Activated naive CD4-positive, alpha-beta T cell treated with anti-CD3 and anti-CD28 coated beads, Interleukin-2, amount 50 U/mL, for 72 hours (primary cell): Measurements from ENCODE around the gene TAS2R38. TPM values are rescaled to one million over a fixed set of nuclear protein-coding genes. Genes with fewer than 3 reads are reported as not detected.
"Not testable (repeated sequence)": the region's sequence is repeated elsewhere in the genome, so short reads cannot be mapped to it uniquely, and the experiment has no call there.

Experiments used
- ATAC-seq, 2 donors: fragments of 150-1000 bp; cut with Tn5 transposase; 2 replicates each; pipeline ENCODE4 v1.10.0; 2021; ENCODE audit warnings: mild to moderate bottlenecking in 2 of 2, moderate library complexity in 2 of 2
- DNase-seq, 2 donors: peaks; one replicate each; pipeline ENCODE4 v3.0.0; 2021 to 2022; ENCODE audit warnings: low spot score in 2 of 2
- H3K27ac Mint-ChIP-seq, 2 donors: one replicate each; pipeline ENCODE4 v1.8.0; 2022; ENCODE audit warnings: mild to moderate bottlenecking in 2 of 2, mixed read lengths in 2 of 2
- H3K36me3 Mint-ChIP-seq, 2 donors: one replicate each; pipeline ENCODE4 v1.8.0; 2022; ENCODE audit warnings: mixed read lengths in 2 of 2
- H3K9me3 Mint-ChIP-seq, 2 donors: one replicate each; pipeline ENCODE4 v1.8.0; 2022; ENCODE audit warnings: mixed read lengths in 2 of 2
- total RNA-seq, 2 donors: library from RNA; stranded (reverse); gene quantifications; one replicate each; pipeline ENCODE4 v1.2.3, GENCODE V29; 2022

TAS2R38 gene
- total RNA-seq, 2 donors from 2014 or later, result not detected

DNA sequence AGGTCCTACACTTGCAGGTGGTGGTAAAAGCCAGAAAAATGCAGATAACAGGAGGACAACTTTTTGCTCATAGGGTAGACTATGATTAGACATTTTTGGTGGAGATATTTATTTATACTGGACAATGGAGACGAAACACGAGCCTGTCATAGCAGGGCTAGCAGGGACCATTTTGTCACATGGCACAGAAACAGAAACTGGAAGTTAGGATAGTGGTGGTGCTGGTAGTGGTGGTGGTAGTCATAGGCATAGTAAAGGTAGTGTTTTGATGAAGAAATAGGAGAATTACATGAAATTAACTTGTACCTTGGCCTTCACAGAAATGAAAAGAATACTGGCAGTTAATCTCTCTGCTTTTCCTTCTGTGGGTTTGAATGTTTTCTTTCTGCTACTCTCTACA is 13.3 kb upstream of the TAS2R38 start:
- H3K36me3 Mint-ChIP-seq, result no peaks in the 10 kb centered on the region

DNA sequence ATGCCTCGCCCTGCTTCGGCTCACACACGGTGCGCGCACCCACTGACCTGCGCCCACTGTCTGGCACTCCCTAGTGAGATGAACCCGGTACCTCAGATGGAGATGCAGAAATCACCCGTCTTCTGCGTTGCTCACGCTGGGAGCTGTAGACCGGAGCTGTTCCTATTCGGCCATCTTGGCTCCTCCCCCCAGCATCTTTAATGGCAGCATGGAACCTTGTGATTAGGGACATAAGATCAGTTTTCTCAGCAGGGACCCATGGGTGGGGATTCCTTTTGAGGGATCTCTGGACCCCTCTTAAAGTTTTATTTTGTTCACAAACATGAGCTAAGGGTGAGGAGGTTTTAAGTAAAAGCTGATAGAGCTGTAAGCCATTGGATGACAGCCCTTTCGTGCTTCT is 12.4 kb upstream of the TAS2R38 start:
- not testable (repeated sequence) for H3K9me3 Mint-ChIP-seq, H3K36me3 Mint-ChIP-seq, DNase-seq, ATAC-seq, H3K27ac Mint-ChIP-seq

More for the DNA sequence above, 13.3 kb upstream of the TAS2R38 start:
- H3K27ac Mint-ChIP-seq, result no peak overlapping the region
- DNase-seq, result no peak
- ATAC-seq, result no peak
- no peaks in the 10 kb centered on the region for H3K9me3 Mint-ChIP-seq

DNA sequence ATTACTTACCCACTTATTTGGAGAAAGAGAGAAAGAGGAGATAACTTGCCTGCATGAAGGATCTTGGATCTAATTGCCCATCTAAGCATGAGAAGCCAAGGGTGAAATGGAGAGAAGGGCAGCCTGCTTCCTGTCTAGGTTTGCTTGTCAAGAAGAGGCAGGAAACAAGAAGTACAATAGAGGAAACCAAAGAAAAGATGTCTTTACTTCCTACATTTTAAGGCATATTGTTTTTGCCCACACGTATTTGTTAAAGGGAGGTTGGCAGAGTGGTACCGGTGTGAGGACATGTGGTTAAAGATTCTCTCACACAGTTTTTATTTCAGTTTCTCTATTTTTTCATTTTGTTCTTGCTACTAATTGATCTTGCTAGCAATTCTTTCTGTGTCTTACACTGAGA is 6.0 kb upstream of the TAS2R38 start:
- DNase-seq (no peak), ATAC-seq (no peak)
- Mint-ChIP-seq H3K36me3 (no peaks in the 10 kb centered on the region), H3K27ac (no peak overlapping the region), H3K9me3 (peaks cover 0 to 4% of the 10 kb centered on the region in 2 donors)

DNA sequence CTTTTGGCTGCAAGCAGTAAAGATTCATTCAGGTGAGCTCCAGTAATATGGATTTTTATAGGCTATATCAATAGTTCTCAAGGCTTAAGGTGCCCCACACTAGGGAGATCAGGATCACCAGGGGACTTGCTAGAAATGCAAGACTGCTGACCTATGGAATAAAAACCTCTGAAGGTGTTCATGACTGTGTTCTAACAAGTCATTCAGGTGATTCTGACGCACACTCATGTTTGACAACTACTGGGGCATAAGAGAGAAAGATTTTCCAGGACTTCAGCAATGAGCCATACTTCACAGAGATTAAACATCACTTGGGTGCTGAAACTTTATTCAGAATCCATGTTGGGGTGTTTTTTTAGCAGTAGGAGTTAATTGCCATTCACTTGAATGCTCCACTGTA is 4.8 kb upstream of the TAS2R38 start:
- H3K9me3 Mint-ChIP-seq, result peaks cover 0 to 4% of the 10 kb centered on the region in 2 donors
- no peaks in the 10 kb centered on the region for H3K36me3 Mint-ChIP-seq
- no peak for DNase-seq
- no peak overlapping the region for H3K27ac Mint-ChIP-seq
- ATAC-seq, result no peak

DNA sequence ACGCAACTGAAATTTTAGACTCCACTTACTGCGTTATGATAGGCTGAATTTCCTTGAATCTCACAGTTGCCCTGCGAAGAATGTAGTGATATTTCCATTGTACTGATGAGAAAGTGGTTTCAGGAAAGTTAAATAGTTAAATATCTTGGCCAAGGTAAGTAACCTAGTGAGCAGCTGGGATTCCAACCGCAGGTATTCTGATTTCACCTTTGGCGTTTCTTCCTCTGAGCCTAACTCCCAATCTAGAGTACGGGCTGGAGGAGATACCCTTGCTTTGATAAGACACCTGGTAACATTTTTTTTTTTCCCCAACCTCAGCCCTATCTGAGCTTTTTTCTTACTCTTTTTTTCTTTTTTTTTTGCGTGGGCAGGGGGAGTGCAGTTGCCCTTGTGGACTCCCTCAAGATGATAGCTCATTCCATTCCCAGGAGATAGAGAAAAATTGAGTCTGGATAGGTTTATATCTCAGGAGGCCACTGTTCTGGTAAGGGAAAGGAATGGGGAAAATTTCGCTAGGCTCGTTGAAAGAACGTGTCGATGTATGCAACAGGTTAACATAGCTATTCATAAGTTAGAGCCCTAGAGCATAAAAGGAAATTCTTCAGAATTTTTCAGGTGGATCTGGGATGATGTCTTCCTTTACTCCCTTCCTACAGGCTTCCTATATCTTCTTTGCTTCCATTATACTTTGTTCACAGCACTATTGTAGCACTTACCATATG is 3.1 kb upstream of the TAS2R38 start:
- ATAC-seq, result peak in 1 of 2 donors; percentile 6
- H3K27ac Mint-ChIP-seq, result peak overlapping the region in 1 of 2 donors; percentile 66
- no peak for DNase-seq
- H3K9me3 Mint-ChIP-seq, result peaks cover 0 to 4% of the 10 kb centered on the region in 2 donors
- no peaks in the 10 kb centered on the region for H3K36me3 Mint-ChIP-seq

DNA sequence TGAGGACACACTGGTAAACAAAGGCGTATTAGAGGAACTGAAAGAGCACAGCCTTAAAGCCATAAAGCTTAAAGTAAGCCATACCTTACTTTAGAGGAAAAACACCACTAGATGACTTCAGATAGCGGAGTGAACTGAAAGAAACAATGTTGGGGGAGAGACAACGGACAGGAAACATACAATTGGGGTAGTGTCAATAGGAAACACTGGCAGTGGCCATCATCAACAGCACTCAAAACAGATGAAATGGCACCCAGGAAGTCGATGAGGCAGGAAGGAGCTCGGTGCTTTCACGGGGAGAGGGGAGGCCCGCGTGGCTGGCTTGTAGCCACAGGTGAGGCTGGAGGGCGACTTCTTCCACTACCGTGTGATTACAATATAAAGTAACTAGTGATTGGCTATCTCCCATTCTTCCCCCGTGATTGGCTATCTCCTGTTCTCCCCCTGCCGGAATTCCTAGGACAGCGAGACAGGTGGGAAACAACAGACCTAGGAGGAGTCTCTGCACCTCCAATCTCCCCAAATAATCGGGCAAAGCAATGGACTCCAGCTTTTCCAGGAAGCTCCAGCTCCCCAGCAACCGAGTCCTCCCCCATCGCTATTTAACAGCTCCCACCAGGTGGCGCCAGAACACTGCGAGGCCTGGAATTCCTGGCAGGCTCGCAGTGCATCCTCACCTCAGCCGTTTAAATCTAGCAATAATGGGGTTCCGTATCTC is 2.4 kb upstream of the TAS2R38 start:
- Mint-ChIP-seq H3K36me3 (no peaks in the 10 kb centered on the region), H3K9me3 (peaks cover 0 to 4% of the 10 kb centered on the region in 2 donors), H3K27ac (peak overlapping the region; percentile 40 to 66)
- ATAC-seq (peak; percentile 91 to 93), DNase-seq (peak; percentile 74 to 83)

DNA sequence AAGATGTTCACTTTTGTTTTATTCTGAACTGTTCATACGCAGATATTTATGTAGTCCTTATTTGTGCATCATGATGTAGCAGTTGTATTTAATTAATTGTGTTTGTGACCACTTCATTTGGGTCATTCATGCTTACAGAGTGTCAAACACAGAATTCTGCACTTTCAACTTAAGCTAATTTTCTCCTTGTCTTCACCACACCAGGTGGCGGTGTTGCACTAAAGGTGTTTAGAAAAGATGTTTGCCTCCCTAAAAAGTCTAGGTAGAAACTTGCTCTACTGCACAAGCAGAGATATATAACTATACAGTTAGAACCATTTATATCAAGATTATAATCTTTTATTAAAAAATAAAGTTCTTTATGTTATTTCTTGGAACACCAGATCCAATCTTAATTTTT is 1.3 kb upstream of the TAS2R38 start:
- H3K9me3 Mint-ChIP-seq, result peaks cover 0 to 4% of the 10 kb centered on the region in 2 donors
- H3K27ac Mint-ChIP-seq, result no peak overlapping the region
- DNase-seq (no peak), ATAC-seq (no peak)
- no peaks in the 10 kb centered on the region for H3K36me3 Mint-ChIP-seq

DNA sequence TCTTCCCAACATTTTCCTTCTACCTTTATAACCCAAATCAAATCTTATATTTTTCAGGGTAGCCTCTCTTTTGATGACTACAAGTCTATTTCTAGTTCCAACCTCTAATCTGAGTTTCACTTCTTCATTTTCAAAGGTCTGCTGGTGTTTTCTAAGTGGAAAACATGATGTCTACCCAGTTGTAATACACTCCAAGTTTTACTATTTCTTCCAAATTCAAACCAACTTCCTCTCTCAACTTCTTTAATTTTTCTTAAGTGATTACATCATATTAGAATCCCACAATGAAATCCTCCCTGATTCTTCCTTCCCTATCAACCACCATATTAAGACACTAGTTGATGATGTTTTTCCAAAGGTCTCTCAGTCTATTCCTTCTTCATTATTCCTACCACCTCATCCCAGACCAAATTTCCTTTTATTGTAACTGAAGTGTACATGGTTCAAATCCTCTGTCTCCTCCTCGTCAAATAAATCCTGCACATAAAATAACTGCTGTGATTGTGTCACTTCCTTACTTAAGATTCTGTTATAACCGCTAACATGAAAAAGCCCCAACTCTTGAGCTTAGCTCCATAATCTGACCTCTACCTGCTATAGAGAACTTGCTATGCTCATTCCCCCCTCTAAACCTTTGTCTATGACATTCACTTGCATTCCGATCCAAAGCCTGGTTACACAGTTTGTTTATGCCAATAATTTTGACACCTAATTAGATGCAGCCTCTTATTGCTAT is 12.7 kb downstream of the TAS2R38 start:
- no peaks in the 10 kb centered on the region for H3K9me3 Mint-ChIP-seq
- H3K36me3 Mint-ChIP-seq, result no peaks in the 10 kb centered on the region
- H3K27ac Mint-ChIP-seq, result no peak overlapping the region
- no peak for ATAC-seq
- DNase-seq, result no peak

DNA sequence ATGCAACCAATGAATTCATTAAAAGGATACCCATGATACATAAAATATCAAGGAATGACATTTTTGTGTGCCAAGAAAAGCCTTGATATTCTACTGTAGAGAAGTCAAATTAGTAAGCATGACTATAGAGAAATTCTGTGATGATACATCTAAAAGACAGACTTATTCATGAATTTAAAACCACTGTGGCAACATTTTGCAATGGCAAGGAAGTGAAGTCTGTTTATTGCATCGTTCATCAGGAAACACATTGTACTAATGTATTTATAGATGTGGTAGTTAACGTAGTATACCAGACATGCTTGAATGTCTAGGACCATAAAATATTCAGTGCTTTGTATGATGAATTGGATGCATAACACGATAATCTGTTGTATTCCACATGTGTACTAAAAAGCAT is 17.5 kb downstream of the TAS2R38 start:
- Mint-ChIP-seq H3K27ac (no peak overlapping the region), H3K9me3 (no peaks in the 10 kb centered on the region), H3K36me3 (no peaks in the 10 kb centered on the region)
- no peak for DNase-seq
- no peak for ATAC-seq

DNA sequence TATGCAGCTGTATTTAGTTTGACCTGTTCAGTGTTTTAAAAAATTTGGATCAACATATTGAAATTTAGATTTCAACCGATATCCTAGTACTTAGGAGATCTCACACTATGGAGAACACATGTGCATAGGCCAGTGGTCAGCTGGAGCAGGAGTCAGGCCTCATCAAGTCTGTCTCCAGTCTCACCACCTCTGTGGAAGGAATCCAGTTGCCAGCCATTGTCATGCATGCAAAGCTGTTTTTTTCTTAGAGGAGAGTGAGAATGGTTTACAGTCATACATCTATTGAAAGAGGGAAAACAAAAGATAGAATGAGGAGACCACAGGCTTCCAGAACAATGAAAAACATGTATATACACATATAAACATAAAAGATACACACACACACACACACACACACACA is 19.2 kb downstream of the TAS2R38 start:
- ATAC-seq (no peak), DNase-seq (no peak)
- Mint-ChIP-seq H3K9me3 (no peaks in the 10 kb centered on the region), H3K27ac (no peak overlapping the region), H3K36me3 (no peaks in the 10 kb centered on the region)

DNA sequence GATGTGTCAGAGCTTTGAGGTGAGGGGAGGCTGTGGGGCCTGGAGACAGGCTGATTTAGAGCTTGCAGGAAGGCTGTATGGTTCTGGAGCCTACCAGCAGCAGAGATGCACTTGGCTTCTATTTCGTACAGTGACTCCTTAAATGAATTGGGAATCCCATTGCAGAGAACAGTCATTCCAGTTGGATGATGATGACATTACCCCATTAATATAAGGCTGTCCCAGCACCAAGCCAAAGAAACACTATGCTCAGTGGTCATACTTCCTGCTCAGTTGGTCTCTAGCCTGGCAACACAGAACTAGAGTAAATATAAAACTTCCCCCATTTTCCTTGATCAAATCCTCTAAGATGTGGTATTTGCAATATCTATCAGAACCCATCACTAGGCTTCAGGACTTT is 21.1 kb downstream of the TAS2R38 start:
- no peak overlapping the region for H3K27ac Mint-ChIP-seq
- no peak for ATAC-seq

DNA sequence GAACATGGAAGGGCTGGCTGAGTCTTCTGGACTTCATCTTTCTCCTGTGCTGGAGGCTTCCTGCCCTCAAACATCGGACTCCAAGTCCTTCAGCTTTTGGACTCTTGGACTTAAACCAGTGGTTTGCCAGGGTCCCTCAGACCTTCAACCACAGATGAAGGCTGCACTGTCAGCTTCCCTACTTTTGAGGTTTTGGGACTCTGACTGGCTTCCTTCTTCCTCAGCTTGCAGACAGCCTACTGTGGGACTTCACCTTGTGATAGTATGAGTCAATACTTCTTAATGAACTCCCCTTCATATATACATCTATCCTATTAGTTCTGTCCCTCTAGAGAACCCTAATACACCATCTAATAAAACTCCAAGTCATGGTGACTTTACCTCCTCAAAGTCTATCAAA is 22.8 kb downstream of the TAS2R38 start:
- no peak overlapping the region for H3K27ac Mint-ChIP-seq
- DNase-seq, result no peak
- no peak for ATAC-seq

More for the DNA sequence above, 21.1 kb downstream of the TAS2R38 start:
- H3K9me3 Mint-ChIP-seq, result no peaks in the 10 kb centered on the region
- H3K36me3 Mint-ChIP-seq, result no peaks in the 10 kb centered on the region
- DNase-seq, result no peak

DNA sequence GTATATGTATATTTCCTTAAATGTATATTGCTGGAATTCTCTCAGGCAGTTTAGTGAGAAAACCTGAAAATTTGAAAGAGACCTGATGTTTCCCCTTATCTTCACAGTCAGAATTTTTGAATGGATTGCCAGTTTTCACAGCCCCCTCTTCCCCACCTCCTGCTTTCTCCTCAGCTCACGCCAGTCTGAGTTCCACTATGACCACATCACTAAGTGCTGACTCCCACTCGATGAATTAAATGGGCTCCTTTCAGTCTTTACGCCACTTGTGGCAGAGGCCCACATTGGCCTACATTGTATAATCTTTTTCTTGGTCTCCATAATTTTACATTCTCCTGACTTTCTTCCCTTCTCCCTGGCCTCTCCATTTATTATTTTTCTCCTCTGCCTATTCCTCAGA is 23.7 kb downstream of the TAS2R38 start:
- no peak for ATAC-seq
- Mint-ChIP-seq H3K9me3 (no peaks in the 10 kb centered on the region), H3K36me3 (no peaks in the 10 kb centered on the region), H3K27ac (no peak overlapping the region)
- no peak for DNase-seq

More for the DNA sequence above, 22.8 kb downstream of the TAS2R38 start:
- Mint-ChIP-seq H3K9me3 (no peaks in the 10 kb centered on the region), H3K36me3 (no peaks in the 10 kb centered on the region)

DNA sequence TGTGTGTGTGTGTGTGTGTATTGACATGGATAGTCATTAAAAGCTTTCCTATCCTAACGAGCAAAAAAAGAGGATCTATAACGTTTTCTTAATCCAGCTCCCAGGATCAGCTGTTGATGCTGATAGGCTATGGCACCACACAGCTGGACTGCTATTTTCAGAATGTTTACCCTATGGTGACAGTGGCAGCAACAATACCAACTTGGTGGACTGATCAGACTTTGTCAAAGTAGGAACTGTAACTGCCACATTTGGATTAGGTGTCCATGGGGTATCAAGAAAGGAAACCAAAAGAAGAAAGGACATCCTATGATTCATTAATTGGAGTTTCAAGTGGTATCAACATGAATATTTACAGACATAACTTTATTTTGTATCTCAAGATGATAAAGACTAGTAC is 24.1 kb downstream of the TAS2R38 start:
- no peaks in the 10 kb centered on the region for H3K36me3 Mint-ChIP-seq
- no peaks in the 10 kb centered on the region for H3K9me3 Mint-ChIP-seq
- ATAC-seq, result no peak
- H3K27ac Mint-ChIP-seq, result no peak overlapping the region
- DNase-seq, result no peak

DNA sequence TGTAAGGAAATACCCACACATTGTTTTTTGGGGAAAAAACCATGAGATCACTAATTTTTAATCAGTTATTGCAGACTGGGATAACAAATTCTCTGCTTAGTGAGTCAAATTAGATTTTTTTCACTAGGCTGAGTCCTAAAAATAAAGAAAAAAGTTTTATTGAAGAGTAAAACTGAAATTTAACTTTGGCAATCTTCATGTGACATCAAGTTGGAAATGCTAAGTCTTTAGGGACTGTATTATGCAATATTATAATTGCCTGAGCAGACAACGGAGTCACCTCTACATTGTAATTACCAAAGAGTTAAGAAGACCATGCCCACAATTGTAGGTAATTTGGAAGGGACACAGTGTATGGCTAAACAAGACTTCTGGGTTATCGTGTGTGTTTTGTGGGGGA is 24.6 kb downstream of the TAS2R38 start:
- no peaks in the 10 kb centered on the region for H3K9me3 Mint-ChIP-seq
- DNase-seq (no peak), ATAC-seq (no peak)
- H3K27ac Mint-ChIP-seq, result peak overlapping the region in 1 of 2 donors; percentile 34
- H3K36me3 Mint-ChIP-seq, result no peaks in the 10 kb centered on the region

DNA sequence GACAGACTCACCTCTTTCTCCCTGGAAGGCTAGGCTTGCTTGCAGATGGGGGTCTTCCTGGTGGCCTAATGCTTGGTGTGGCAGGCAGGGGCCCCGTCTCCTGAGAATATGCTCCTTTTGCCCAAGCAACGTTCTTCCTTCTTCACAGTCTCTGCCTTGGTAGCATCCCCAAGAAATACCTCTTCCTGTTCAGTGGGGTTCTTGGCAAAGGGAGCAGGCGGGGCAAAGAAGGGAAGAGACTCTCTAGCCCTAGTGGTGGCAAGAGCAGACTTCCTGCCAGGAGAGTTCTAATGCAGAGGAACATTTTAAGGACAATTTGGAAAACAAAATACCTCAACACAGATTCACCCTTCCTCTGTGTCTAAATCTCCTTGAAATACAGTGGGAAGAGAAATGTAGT is 26.8 kb downstream of the TAS2R38 start, which contains the start of gene CLEC5A:
TSS of gene CLEC5A (minus strand) at position 179 of the 400 bp plus-strand sequence. CDS start 682 bp downstream, outside the sequence.
- no peak for DNase-seq
- peaks cover 0 to 5% of the 10 kb centered on the region in 2 donors for H3K36me3 Mint-ChIP-seq
- H3K9me3 Mint-ChIP-seq, result peaks cover 0 to 4% of the 10 kb centered on the region in 2 donors

DNA sequence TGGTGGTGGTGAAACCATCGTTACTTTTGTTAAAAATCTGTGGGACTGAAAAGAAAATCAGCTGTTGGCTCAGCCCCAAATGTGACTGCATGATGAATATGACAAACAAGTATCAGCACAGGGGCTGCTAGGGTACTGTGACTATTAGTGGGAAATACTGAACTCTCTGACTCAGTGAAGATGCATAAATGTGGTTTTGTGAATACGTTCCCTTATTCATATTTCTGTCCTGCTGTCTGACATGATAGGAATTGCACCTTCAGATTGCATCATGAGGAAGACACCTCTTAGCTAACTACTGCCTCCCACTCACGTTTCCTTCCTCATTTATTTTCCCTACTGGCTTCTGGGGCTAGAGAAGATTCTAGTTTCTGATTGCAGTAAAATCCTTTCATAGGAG is 28.2 kb downstream of the TAS2R38 start:
- Mint-ChIP-seq H3K9me3 (peaks cover 12 to 15% of the 10 kb centered on the region in 2 donors), H3K36me3 (peaks cover 12 to 15% of the 10 kb centered on the region in 2 donors), H3K27ac (no peak overlapping the region)
- ATAC-seq, result peak; percentile 36 to 87
- DNase-seq, result no peak

More for the DNA sequence above, 26.8 kb downstream of the TAS2R38 start, which contains the start of gene CLEC5A:
- ATAC-seq, result no peak
- H3K27ac Mint-ChIP-seq, result no peak within 1 kb of the TSS
